PFSK-1 (cell line): ENCODE results near the gene OR52A5. TPM values are rescaled to one million over a fixed set of nuclear protein-coding genes. Genes with fewer than 3 reads are reported as not detected.

ENCODE experiments used
- FOXP2 ChIP-seq: optimal IDR thresholded peaks from 2 replicates; pipeline ENCODE3; 2011; ENCODE audit warnings: borderline replicate concordance, control low read depth, inconsistent platforms; ENCODE audit not compliant: insufficient read depth; ENCODE audit errors: extremely low read length, extremely low read depth
- POLR2AphosphoS5 ChIP-seq: IDR thresholded peaks from 2 replicates; pipeline ENCODE4 v1.6.1; 2012; ENCODE audit warnings: low read depth, mild to moderate bottlenecking, control low read depth, low read length, moderate library complexity
- SIN3A ChIP-seq: IDR thresholded peaks from 2 replicates; pipeline ENCODE4 v1.6.1; 2012; ENCODE audit warnings: mild to moderate bottlenecking, low read length, moderate library complexity, borderline replicate concordance; ENCODE audit not compliant: insufficient read depth
- TAF1 ChIP-seq: IDR thresholded peaks from 2 replicates; pipeline ENCODE4 v1.6.1; 2012; ENCODE audit warnings: low read length, control low read depth, borderline replicate concordance; ENCODE audit not compliant: insufficient read depth
- polyA plus RNA-seq: library from polyadenylated mRNA; unstranded; fragments of >200 nt; gene quantifications from one replicate; pipeline ENCODE4 v1.2.1, GENCODE V29; 2012; ENCODE audit warnings: low read depth, missing spikeins; ENCODE audit not compliant: insufficient read length
- TF ChIP-seq, protein P1 (sequence below), 2 experiments: IDR thresholded peaks; 2 replicates each; pipeline versions ENCODE4 v1.6.1 to v1.8.0; 2011 to 2012; ENCODE audit warnings: low read depth in 2 of 2, low read length in 2 of 2, control low read depth in 1 of 2, inconsistent platforms in 1 of 2, mild to moderate bottlenecking in 1 of 2, moderate library complexity in 1 of 2; ENCODE audit not compliant: insufficient read depth in 1 of 2

Gene OR52A5
- not detected for polyA plus RNA-seq

DNA sequence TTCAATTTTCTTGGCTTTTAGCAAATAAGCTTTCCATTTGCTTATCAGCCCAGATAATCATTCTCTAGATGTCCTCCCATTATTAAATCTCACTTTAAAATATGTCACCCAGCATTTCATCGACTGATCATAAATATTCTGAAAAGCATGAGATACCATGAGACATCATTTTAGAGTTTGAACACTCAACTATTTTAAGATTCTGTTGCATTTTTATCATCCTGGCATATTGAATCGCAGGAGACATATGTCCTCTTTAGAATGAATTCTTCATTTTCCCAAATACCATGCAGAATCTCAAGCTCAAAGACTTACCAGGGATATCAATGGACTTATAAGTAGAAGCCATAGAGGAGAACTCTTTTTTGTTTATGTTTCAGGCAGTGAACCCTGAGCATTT lies at the start of gene OR52A5:
Gene OR52A5, minus strand, starts transcription at position 361 of the 400 bp plus-strand sequence. CDS start 5,714 bp downstream, outside the sequence.
- TF ChIP-seq FOXP2: no peak
- TF ChIP-seq, protein P1, sequence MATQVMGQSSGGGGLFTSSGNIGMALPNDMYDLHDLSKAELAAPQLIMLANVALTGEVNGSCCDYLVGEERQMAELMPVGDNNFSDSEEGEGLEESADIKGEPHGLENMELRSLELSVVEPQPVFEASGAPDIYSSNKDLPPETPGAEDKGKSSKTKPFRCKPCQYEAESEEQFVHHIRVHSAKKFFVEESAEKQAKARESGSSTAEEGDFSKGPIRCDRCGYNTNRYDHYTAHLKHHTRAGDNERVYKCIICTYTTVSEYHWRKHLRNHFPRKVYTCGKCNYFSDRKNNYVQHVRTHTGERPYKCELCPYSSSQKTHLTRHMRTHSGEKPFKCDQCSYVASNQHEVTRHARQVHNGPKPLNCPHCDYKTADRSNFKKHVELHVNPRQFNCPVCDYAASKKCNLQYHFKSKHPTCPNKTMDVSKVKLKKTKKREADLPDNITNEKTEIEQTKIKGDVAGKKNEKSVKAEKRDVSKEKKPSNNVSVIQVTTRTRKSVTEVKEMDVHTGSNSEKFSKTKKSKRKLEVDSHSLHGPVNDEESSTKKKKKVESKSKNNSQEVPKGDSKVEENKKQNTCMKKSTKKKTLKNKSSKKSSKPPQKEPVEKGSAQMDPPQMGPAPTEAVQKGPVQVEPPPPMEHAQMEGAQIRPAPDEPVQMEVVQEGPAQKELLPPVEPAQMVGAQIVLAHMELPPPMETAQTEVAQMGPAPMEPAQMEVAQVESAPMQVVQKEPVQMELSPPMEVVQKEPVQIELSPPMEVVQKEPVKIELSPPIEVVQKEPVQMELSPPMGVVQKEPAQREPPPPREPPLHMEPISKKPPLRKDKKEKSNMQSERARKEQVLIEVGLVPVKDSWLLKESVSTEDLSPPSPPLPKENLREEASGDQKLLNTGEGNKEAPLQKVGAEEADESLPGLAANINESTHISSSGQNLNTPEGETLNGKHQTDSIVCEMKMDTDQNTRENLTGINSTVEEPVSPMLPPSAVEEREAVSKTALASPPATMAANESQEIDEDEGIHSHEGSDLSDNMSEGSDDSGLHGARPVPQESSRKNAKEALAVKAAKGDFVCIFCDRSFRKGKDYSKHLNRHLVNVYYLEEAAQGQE (IDR thresholded peaks at IDR 0.05; ENCODE audit: insufficient read depth in 1 of 2, low read depth in 2 of 2, low read length in 2 of 2): no peak
- TF ChIP-seq POLR2AphosphoS5: no peak
- TF ChIP-seq SIN3A: no peak
- TF ChIP-seq TAF1: no peak

DNA sequence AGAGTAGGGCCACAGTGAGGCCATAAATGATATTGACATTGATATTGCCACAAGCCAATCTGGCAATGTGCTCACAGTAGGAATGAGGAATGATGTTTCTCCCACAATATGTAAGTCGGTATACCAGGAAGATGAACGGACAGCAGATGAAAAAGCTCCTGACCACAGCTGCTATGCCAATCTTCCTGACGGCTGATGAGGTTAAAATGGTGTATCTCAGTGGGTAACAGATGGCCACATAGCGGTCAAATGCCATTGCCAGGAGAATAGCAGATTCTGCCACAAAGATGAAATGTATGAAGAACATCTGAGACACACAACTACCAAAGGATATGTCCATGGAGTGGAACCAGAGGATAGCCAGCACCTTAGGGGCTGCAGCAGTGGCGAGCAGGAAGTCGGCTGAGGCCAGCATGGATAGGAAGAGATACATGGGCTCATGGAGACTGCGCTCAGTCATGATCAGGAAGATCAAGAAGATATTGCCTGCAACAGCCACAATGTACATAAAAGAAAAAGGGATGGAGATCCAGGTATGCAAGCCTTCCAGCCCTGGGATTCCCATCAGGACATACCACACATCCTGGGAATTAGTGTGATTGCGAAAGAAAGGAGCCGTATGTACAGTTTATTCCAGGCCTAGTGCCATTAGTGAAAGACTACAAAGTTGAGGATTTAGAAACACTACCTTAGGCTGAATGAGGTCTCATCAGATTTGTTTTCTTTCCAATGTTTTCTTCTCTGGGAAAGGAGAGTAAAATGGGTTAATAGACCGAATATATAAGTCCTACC lies 40.1 kb upstream of the OR52A5 start:
- TF ChIP-seq, protein P1 (IDR thresholded peaks at IDR 0.05; ENCODE audit: insufficient read depth in 1 of 2, low read depth in 2 of 2, low read length in 2 of 2): no peak

DNA sequence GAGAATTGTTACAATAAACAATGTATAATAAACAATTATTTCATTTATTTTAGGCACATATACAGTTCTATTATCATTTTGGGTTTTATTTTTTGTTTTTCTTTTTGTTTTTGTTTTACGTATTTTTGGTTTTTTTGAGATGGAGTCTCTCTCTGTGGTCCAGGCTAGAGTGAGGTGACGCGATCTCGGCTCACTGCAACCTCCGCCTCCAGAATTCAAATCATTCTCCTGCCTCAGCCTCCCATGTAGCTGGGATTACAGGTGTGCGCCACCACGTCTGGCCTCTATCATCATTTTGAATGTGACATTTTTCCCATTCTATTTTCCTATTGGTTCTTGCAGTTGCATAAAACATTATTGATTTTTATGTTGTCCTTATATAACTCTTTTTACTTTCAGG lies 36.8 kb upstream of the OR52A5 start:
- no peak for TF ChIP-seq SIN3A
- no peak for TF ChIP-seq POLR2AphosphoS5
- TF ChIP-seq FOXP2: no peak
- no peak for TF ChIP-seq TAF1
- TF ChIP-seq, protein P1 (IDR thresholded peaks at IDR 0.05; ENCODE audit: insufficient read depth in 1 of 2, low read depth in 2 of 2, low read length in 2 of 2): no peak

GRCh38 chr11:5171856-5172255 lies 33.7 kb upstream of the OR52A5 start:
- no peak for TF ChIP-seq FOXP2
- no peak for TF ChIP-seq POLR2AphosphoS5
- no peak for TF ChIP-seq TAF1
- TF ChIP-seq SIN3A: no peak
- TF ChIP-seq, protein P1 (IDR thresholded peaks at IDR 0.05; ENCODE audit: insufficient read depth in 1 of 2, low read depth in 2 of 2, low read length in 2 of 2): no peak

GRCh38 chr11:5159806-5160205 lies 21.6 kb upstream of the OR52A5 start:
- TF ChIP-seq FOXP2: no peak
- no peak for TF ChIP-seq TAF1
- TF ChIP-seq POLR2AphosphoS5: no peak
- TF ChIP-seq, protein P1 (IDR thresholded peaks at IDR 0.05; ENCODE audit: insufficient read depth in 1 of 2, low read depth in 2 of 2, low read length in 2 of 2): no peak
- no peak for TF ChIP-seq SIN3A
